H9 (cell line): ENCODE measurements around the gene VAV3. TPM values are rescaled to one million over a fixed set of nuclear protein-coding genes. Genes with fewer than 3 reads are reported as not detected.

Experiments
- DNase-seq: peaks from one replicate; pipeline ENCODE4 v3.0.0-alpha.2; 2017
- H2AFZ ChIP-seq: one replicate; pipeline ENCODE4 v1.6.1; 2013; ENCODE audit warnings: mild to moderate bottlenecking, low read length, control low read depth, moderate library complexity
- H2AK5ac ChIP-seq: 2 replicates; pipeline ENCODE4 v1.6.1; 2013; ENCODE audit warnings: low read length, control low read depth, mixed read lengths; ENCODE audit not compliant: insufficient read length
- H2BK120ac ChIP-seq: one replicate; pipeline ENCODE4 v1.6.1; 2013; ENCODE audit warnings: low read depth, mild to moderate bottlenecking, low read length, control low read depth, inconsistent platforms; ENCODE audit not compliant: poor library complexity, severe bottlenecking
- H2BK12ac ChIP-seq: 2 replicates; pipeline ENCODE4 v1.6.1; 2013; ENCODE audit warnings: low read length, control low read depth, mixed read lengths, low read depth; ENCODE audit not compliant: insufficient read length
- H2BK15ac ChIP-seq: 2 replicates; pipeline ENCODE4 v1.6.1; 2013; ENCODE audit warnings: low read depth, low read length, control low read depth
- H2BK20ac ChIP-seq: one replicate; pipeline ENCODE4 v1.6.1; 2013; ENCODE audit warnings: low read depth, mild to moderate bottlenecking, low read length, control low read depth, inconsistent platforms; ENCODE audit not compliant: poor library complexity, severe bottlenecking
- H2BK5ac ChIP-seq: 2 replicates; pipeline ENCODE4 v1.6.1; 2013; ENCODE audit warnings: low read length, control low read depth, mixed read lengths; ENCODE audit not compliant: insufficient read length
- H3K14ac ChIP-seq: 2 replicates; pipeline ENCODE4 v1.6.1; 2013; ENCODE audit warnings: low read length, control low read depth; ENCODE audit not compliant: insufficient read depth
- H3K18ac ChIP-seq: 2 replicates; pipeline ENCODE4 v1.6.1; 2013; ENCODE audit warnings: low read depth, mild to moderate bottlenecking, mixed read lengths, low read length, control low read depth; ENCODE audit not compliant: insufficient read length
- H3K23ac ChIP-seq: 2 replicates; pipeline ENCODE4 v1.6.1; 2013; ENCODE audit warnings: low read length, control low read depth, mixed read lengths, low read depth; ENCODE audit not compliant: insufficient read length
- H3K23me2 ChIP-seq: 2 replicates; pipeline ENCODE4 v1.6.1; 2013; ENCODE audit warnings: low read depth, mild to moderate bottlenecking, mixed read lengths, low read length, control low read depth; ENCODE audit not compliant: insufficient read length, poor library complexity, severe bottlenecking
- H3K27ac ChIP-seq: 2 replicates; pipeline ENCODE4 v1.5.1; 2013; ENCODE audit warnings: low read length, control low read depth, mixed read lengths, low read depth; ENCODE audit not compliant: insufficient read length
- H3K27me3 ChIP-seq: 2 replicates; pipeline ENCODE4 v1.6.1; 2013; ENCODE audit warnings: low read length, control low read depth, inconsistent platforms; ENCODE audit not compliant: insufficient read depth
- H3K4ac ChIP-seq: 2 replicates; pipeline ENCODE4 v1.6.1; 2013; ENCODE audit warnings: low read depth, mild to moderate bottlenecking, control low read depth, inconsistent platforms, low read length, moderate library complexity
- H3K4me1 ChIP-seq: 2 replicates; pipeline ENCODE4 v1.6.1; 2013; ENCODE audit warnings: low read length, control low read depth, inconsistent platforms; ENCODE audit not compliant: insufficient read depth
- H3K4me2 ChIP-seq: 2 replicates; pipeline ENCODE4 v1.6.1; 2013; ENCODE audit warnings: low read length, control low read depth, mixed read lengths; ENCODE audit not compliant: insufficient read length, insufficient read depth
- H3K56ac ChIP-seq: 2 replicates; pipeline ENCODE4 v1.6.1; 2013; ENCODE audit warnings: low read depth, mild to moderate bottlenecking, mixed read lengths, low read length, control low read depth; ENCODE audit not compliant: insufficient read length
- H3K79me1 ChIP-seq: 2 replicates; pipeline ENCODE4 v1.6.1; 2013; ENCODE audit warnings: low read depth, mild to moderate bottlenecking, moderate library complexity, low read length, control low read depth, inconsistent platforms; ENCODE audit not compliant: insufficient read depth, poor library complexity, severe bottlenecking
- H3K79me2 ChIP-seq: 2 replicates; pipeline ENCODE4 v1.6.1; 2013; ENCODE audit warnings: low read length, control low read depth, inconsistent platforms; ENCODE audit not compliant: insufficient read depth
- H3K9ac ChIP-seq: 2 replicates; pipeline ENCODE4 v1.6.1; 2013; ENCODE audit warnings: low read length, control low read depth, mixed read lengths; ENCODE audit not compliant: insufficient read length; ENCODE audit errors: extremely low read depth
- H3K9me3 ChIP-seq: one replicate; pipeline ENCODE4 v1.6.1; 2013; ENCODE audit warnings: low read depth, low read length, inconsistent platforms; ENCODE audit not compliant: control insufficient read depth
- H3T11ph ChIP-seq: one replicate; pipeline ENCODE4 v1.6.1; 2013; ENCODE audit warnings: mild to moderate bottlenecking, low read length, control low read depth, inconsistent platforms
- H4K20me1 ChIP-seq: one replicate; pipeline ENCODE4 v1.6.1; 2013; ENCODE audit not compliant: control insufficient read depth, insufficient read length, insufficient read depth
- H4K5ac ChIP-seq: 2 replicates; pipeline ENCODE4 v1.6.1; 2013; ENCODE audit warnings: low read depth, mild to moderate bottlenecking, mixed read lengths, low read length, control low read depth; ENCODE audit not compliant: insufficient read length
- H4K8ac ChIP-seq: replicated peaks from 2 replicates; pipeline ENCODE4 v1.6.1; 2013; ENCODE audit warnings: low read length, control low read depth, mixed read lengths, low read depth; ENCODE audit not compliant: insufficient read length
- H4K91ac ChIP-seq: 2 replicates; pipeline ENCODE4 v1.6.1; 2013; ENCODE audit warnings: low read depth, mild to moderate bottlenecking, moderate library complexity, mixed read lengths, low read length, control low read depth; ENCODE audit not compliant: insufficient read length
- H3K27ac Mint-ChIP-seq, 3 experiments: 2 replicates in 2 of 3; 3 replicates in 1 of 3; pipeline ENCODE4 v1.8.0; 2020 to 2021; ENCODE audit warnings: mixed read lengths in 3 of 3, mild to moderate bottlenecking in 1 of 3, moderate library complexity in 1 of 3
- H3K27me3 Mint-ChIP-seq: 2 replicates; pipeline ENCODE4 v1.8.0; 2021; ENCODE audit warnings: low read depth, mild to moderate bottlenecking, moderate library complexity, mixed read lengths
- H3K36me3 Mint-ChIP-seq, 3 experiments: 2 replicates in 2 of 3; 3 replicates in 1 of 3; pipeline ENCODE4 v1.8.0; 2020 to 2021; ENCODE audit warnings: low read depth in 3 of 3, mixed read lengths in 3 of 3; ENCODE audit not compliant: insufficient read depth in 1 of 3
- H3K4me1 Mint-ChIP-seq, 2 experiments: 2 replicates each; pipeline ENCODE4 v1.8.0; 2020; ENCODE audit warnings: mixed read lengths in 2 of 2
- H3K4me3 Mint-ChIP-seq, 2 experiments: 2 replicates in 1 of 2; 3 replicates in 1 of 2; pipeline ENCODE4 v1.8.0; 2020 to 2021; ENCODE audit warnings: mild to moderate bottlenecking in 2 of 2, mixed read lengths in 2 of 2, moderate library complexity in 1 of 2
- H3K9me3 Mint-ChIP-seq, 2 experiments: 2 replicates in 1 of 2; 3 replicates in 1 of 2; pipeline ENCODE4 v1.8.0; 2020; ENCODE audit warnings: mild to moderate bottlenecking in 2 of 2, mixed read lengths in 2 of 2, moderate library complexity in 1 of 2
- CTCF ChIP-seq: fragments of 200-600 bp; sonication (generic); conservative IDR thresholded peaks from 3 replicates; pipeline ENCODE4 v1.8.0; 2021; ENCODE audit warnings: antibody characterized with exemption, mild to moderate bottlenecking
- WGBS: extraction: QIAGEN DNeasy Blood & Tissue Kit; methylation state at CpG from one replicate; pipeline ENCODE4 v1.1.7; 2013; ENCODE audit warnings: missing lambda C conversion rate, low lambda C conversion rate, mixed read lengths; ENCODE audit not compliant: insufficient read length; ENCODE audit errors: extremely low coverage; 5-methylcytosine and 5-hydroxymethylcytosine counted together
- total RNA-seq: library from RNA; stranded (reverse); gene quantifications from 2 replicates; pipeline ENCODE4 v1.2.1, GENCODE V29; 2021

The VAV3 gene
- total RNA-seq, 1 experiment from 2014 or later, result 5.1 TPM

GRCh38 chr1:107897438-107898345, 67.3 kb downstream of the VAV3 start:
- H3K4me1 ChIP-seq, result peaks cover 2% of the 10 kb centered on the region; the same call in 1 of the 2 replicates
- no peak overlapping the region for H3K56ac ChIP-seq
- no CpG with 5 or more reads among the region's 8 CpGs for WGBS
- TF ChIP-seq CTCF, result no peak
- H2AK5ac ChIP-seq, result no peak overlapping the region
- H4K8ac ChIP-seq, result no peak overlapping the region
- no peaks in the 10 kb centered on the region for H3K79me2 ChIP-seq
- H3K27me3 Mint-ChIP-seq, result peaks cover 1% of the 10 kb centered on the region; the same call in 1 of the 2 replicates
- H3K4me2 ChIP-seq, result no peak overlapping the region
- no peak overlapping the region for H4K5ac ChIP-seq
- H3T11ph ChIP-seq, result no peak overlapping the region
- no peaks in the 10 kb centered on the region for H3K27me3 ChIP-seq
- no peak overlapping the region for H3K9ac ChIP-seq
- no peak overlapping the region for H4K91ac ChIP-seq
- H3K14ac ChIP-seq, result no peak overlapping the region
- DNase-seq, result no peak
- H3K23me2 ChIP-seq, result no peaks in the 10 kb centered on the region
- H2BK12ac ChIP-seq, result no peak overlapping the region
- H2BK15ac ChIP-seq, result no peak overlapping the region
- no peak overlapping the region for H3K23ac ChIP-seq
- no peak overlapping the region for H2AFZ ChIP-seq
- no peak overlapping the region for H2BK5ac ChIP-seq
- no peak overlapping the region for H3K4ac ChIP-seq
- H3K36me3 Mint-ChIP-seq, result peaks cover 6 to 14% (median 14%) of the 10 kb centered on the region in 3 experiments
- H3K9me3 ChIP-seq, result no peaks in the 10 kb centered on the region
- H3K79me1 ChIP-seq, result peaks cover 3% of the 10 kb centered on the region
- peaks cover 11 to 17% of the 10 kb centered on the region in 2 experiments for H3K4me1 Mint-ChIP-seq
- no peak overlapping the region for H3K27ac ChIP-seq
- H4K20me1 ChIP-seq, result no peaks in the 10 kb centered on the region
- H3K4me3 Mint-ChIP-seq, result no peak overlapping the region
- H3K27ac Mint-ChIP-seq, result peak overlapping the region; percentile 2 to 56 (median 24); a peak in 3 of 7 replicates
- H3K9me3 Mint-ChIP-seq, result peaks cover 7 to 10% of the 10 kb centered on the region in 2 experiments
- H2BK20ac ChIP-seq, result no peak overlapping the region
- H2BK120ac ChIP-seq, result no peak overlapping the region
- H3K18ac ChIP-seq, result no peak overlapping the region
